Ishikawa (cell line): ENCODE data around the gene OR4L1.

ENCODE experiments used
- CREB1 ChIP-seq: IDR thresholded peaks from 2 replicates; pipeline ENCODE4 v1.6.1; 2012; ENCODE audit warnings: low read depth
- EGR1 ChIP-seq: IDR thresholded peaks from 2 replicates; pipeline ENCODE4 v1.6.1; 2012
- EP300 ChIP-seq: IDR thresholded peaks from 2 replicates; pipeline ENCODE4 v1.6.1; 2012; ENCODE audit warnings: borderline replicate concordance
- FOXM1 ChIP-seq: IDR thresholded peaks from 2 replicates; pipeline ENCODE4 v1.6.1; 2012; ENCODE audit warnings: low read depth, borderline replicate concordance
- RAD21 ChIP-seq: IDR thresholded peaks from 2 replicates; pipeline ENCODE4 v1.6.1; 2012; ENCODE audit warnings: low read depth
- TAF1 ChIP-seq: IDR thresholded peaks from 2 replicates; pipeline ENCODE4 v1.6.1; 2012; ENCODE audit warnings: low read depth, mild to moderate bottlenecking
- TEAD4 ChIP-seq: IDR thresholded peaks from 2 replicates; pipeline ENCODE4 v1.6.1; 2012
- TF ChIP-seq, protein P1 (sequence below): IDR thresholded peaks from 2 replicates; pipeline ENCODE4 v1.6.1; 2012
- TF ChIP-seq, protein P2 (sequence below): IDR thresholded peaks from 2 replicates; pipeline ENCODE4 v1.6.1; 2012; ENCODE audit warnings: low read depth, mild to moderate bottlenecking

DNA sequence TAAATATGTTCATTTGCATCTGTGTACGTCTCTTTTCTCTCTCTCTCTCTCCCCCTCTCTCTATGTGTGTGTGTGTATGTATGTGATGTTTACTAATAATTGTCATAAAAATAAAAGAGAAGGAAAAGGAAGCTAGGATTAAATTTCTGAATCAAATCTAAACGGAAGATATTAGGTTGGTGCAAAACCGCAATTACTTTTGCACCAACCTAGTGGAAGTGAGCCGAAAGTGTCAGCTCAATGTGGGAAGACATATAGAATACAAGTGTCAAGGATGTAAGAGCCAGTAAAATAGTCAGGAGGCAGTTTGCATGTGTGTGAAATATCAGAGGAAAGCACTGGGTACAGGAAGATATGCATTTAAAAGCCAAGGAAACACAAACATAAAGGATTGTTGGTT, 32.2 kb downstream of the OR4L1 start:
- TF ChIP-seq EGR1 (no peak), CREB1 (no peak), TAF1 (no peak), FOXM1 (no peak), EP300 (no peak), TEAD4 (no peak), RAD21 (no peak)
- TF ChIP-seq, protein P1, sequence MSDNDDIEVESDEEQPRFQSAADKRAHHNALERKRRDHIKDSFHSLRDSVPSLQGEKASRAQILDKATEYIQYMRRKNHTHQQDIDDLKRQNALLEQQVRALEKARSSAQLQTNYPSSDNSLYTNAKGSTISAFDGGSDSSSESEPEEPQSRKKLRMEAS, result no peak
- TF ChIP-seq, protein P2, sequence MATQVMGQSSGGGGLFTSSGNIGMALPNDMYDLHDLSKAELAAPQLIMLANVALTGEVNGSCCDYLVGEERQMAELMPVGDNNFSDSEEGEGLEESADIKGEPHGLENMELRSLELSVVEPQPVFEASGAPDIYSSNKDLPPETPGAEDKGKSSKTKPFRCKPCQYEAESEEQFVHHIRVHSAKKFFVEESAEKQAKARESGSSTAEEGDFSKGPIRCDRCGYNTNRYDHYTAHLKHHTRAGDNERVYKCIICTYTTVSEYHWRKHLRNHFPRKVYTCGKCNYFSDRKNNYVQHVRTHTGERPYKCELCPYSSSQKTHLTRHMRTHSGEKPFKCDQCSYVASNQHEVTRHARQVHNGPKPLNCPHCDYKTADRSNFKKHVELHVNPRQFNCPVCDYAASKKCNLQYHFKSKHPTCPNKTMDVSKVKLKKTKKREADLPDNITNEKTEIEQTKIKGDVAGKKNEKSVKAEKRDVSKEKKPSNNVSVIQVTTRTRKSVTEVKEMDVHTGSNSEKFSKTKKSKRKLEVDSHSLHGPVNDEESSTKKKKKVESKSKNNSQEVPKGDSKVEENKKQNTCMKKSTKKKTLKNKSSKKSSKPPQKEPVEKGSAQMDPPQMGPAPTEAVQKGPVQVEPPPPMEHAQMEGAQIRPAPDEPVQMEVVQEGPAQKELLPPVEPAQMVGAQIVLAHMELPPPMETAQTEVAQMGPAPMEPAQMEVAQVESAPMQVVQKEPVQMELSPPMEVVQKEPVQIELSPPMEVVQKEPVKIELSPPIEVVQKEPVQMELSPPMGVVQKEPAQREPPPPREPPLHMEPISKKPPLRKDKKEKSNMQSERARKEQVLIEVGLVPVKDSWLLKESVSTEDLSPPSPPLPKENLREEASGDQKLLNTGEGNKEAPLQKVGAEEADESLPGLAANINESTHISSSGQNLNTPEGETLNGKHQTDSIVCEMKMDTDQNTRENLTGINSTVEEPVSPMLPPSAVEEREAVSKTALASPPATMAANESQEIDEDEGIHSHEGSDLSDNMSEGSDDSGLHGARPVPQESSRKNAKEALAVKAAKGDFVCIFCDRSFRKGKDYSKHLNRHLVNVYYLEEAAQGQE, result no peak
